HK-2 (cell line): Measurements from ENCODE around the gene ZNF606.

Experiments
- DNase-seq: peaks from one replicate; pipeline ENCODE4 v3.0.0-alpha.2; 2018; ENCODE audit not compliant: unreplicated experiment

Gene ZNF606

DNA sequence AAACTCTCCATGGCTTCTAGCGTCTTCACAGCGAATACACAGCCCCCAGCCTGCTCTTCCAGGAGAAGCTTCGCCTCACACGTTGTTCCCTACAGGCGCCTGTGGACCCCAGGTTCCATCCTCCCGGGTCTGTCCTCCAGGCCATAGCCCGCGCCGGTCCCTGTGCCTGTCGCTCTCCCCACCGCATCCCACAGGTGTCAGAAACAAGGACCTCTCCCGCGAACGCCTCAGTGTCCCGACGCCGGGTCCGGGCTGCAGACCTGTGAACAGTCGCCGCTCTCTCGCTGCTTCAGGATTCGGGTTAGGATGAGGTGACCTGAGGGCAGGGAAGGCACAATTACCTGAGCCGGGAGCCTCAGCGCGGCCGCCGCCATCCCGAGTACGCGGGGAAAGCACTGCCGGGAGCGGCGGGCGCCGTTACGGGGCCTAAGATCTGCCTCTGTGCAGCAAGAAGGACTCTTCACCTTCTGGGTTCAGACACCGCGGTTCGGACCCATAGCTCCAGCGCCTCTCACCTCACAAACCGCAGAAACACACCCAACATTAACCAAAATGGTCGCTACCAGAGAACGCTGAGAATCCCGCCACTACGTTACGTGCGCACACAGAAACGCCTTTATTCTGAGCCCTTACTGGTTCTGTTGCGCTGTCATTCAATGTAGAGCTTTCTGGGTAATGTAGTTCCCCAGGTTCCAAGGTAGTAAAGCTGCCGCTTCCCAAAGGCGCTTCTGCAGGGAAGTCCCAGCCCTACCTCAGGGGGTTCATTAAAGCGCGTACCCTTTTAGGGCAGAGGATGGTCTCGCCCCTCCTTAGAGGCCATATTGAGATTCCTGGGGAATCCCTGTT lies 67.6 kb downstream of the ZNF606 start, which contains the start of gene ZNF418:
Gene ZNF418, minus strand, starts transcription at position 583 of the 846 bp plus-strand sequence. CDS start 1,580 bp downstream, outside the sequence.
- DNase-seq, result peak; percentile 32

DNA sequence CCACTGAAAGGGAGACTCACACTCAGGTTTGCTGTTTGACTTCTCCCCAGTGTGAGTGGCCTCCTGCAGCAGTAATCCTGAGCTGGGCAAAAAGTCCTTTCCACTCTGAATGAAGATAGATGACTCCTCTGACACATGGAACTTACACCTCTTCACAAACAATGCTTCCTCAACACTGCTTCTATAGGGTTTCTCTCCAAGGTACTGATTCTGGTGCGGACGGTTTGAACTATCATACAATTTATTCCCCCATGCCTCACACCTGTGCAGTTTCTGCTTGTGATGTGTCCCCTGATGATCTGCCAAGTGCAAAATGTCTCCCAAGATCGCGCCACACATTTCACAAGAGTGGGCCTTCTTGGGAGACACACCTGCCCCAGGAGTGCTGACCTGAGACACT lies 75.0 kb downstream of the ZNF606 start:
- DNase-seq, result no peak
